GM12872 (cell line): ENCODE data around the gene STAB2.

ENCODE experiments used
- TF ChIP-seq, protein P1 (sequence below): IDR thresholded peaks from 3 replicates; pipeline ENCODE4 v1.5.1; 2011; ENCODE audit warnings: low read depth, mild to moderate bottlenecking, low read length, moderate library complexity; ENCODE audit not compliant: insufficient read depth

The STAB2 gene

DNA sequence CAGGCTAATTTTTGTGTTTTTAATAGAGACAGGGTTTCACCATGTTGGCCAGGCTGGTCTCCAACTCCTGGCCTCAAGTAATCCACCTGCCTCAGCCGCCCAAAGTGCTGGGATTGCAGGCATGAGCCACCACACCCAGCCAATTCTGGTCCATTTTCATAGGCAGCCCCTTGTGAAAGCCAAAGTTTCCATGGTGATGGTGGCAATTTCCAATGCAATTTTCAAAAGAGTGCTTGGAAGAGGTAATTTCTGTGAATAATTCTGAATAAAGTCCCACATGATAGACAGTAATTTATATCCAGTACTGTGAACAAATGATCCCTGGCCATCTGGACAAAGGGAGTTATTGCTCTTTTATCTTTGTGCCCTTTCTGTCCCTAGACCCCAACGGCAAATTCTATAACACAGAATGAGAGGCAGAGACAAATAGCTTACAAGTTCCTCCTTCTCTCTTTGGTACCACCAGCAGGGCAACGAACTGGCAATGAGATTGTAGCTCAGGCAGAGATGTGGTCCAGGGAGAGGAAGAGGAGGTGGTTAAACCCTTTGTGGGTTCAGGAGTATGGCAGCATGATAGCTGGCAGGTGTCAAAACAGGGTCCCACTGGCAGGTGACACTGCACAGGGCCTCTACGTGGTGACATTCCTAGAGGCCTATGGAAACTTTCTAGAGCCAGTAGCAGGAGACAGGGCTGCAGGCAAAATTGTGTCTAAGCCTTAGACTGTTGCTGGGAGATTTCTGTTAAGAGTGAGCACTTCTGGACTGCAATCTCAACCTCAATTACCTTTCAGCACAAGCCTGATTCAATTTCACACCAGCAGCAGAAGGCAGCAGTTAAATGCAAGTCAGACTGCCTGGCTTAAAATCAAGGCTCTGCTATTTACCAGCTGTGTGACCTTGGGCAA is 207.5 kb downstream of the STAB2 start:
- TF ChIP-seq, protein P1, sequence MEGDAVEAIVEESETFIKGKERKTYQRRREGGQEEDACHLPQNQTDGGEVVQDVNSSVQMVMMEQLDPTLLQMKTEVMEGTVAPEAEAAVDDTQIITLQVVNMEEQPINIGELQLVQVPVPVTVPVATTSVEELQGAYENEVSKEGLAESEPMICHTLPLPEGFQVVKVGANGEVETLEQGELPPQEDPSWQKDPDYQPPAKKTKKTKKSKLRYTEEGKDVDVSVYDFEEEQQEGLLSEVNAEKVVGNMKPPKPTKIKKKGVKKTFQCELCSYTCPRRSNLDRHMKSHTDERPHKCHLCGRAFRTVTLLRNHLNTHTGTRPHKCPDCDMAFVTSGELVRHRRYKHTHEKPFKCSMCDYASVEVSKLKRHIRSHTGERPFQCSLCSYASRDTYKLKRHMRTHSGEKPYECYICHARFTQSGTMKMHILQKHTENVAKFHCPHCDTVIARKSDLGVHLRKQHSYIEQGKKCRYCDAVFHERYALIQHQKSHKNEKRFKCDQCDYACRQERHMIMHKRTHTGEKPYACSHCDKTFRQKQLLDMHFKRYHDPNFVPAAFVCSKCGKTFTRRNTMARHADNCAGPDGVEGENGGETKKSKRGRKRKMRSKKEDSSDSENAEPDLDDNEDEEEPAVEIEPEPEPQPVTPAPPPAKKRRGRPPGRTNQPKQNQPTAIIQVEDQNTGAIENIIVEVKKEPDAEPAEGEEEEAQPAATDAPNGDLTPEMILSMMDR: no peak

GRCh38 chr12:103798586-103798985 is 211.5 kb downstream of the STAB2 start:
- TF ChIP-seq, protein P1: no peak

GRCh38 chr12:103799504-103799856 is 212.4 kb downstream of the STAB2 start:
- TF ChIP-seq, protein P1: no peak

DNA sequence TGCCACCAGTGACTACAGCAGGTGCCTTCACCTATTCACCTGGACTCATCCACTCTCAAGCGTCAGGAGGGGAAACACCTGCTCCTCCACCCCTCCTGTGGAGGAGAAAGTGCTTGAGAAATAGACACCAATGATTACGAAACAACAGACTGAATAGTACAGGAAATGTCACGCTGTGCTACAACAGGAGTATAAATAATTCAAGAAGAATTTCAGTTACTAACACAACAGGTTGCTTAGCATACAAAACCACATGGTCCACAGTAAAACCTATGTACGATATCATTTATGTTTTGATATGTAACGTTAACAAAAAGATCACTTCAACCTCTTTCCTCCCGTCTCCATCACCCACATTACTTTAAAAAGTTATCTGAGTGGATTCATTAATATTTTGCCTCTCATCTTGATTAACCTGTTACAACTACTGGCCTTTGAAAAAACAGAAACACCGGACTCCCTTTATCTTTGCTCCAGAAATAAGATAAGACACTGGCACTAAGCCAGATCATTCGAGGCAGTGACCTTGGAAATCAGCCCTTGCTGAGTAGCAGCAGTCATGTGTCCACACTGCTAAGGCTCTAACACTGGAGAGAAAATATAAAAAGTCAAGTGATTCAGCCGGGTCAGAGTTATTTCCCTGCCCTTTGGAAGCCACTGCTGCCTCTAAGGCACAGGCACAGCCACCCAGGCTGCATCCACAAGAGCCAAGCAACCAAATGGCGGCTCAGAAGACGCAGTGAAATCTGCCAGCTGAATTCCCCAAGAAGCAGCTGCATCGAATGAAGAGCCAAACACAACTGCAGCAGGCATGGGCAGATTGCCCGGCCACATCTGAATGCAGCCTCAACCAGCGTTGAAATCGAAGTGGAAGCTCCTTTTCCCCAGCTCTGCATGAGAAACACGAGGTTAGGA is 213.0 kb downstream of the STAB2 start:
- TF ChIP-seq, protein P1: no peak

GRCh38 chr12:103801709-103802585 is 214.9 kb downstream of the STAB2 start:
- TF ChIP-seq, protein P1: no peak

GRCh38 chr12:103802586-103802886 is 215.5 kb downstream of the STAB2 start:
- TF ChIP-seq, protein P1: no peak
